ENCODE measurements around the gene RCSD1. TPM values are rescaled to one million over a fixed set of nuclear protein-coding genes. Genes with fewer than 3 reads are reported as not detected.

The RCSD1 gene
- total and polyA plus RNA-seq, 10 of the 15 experiments (the other 5 are each of a cell fraction or from before 2014, with no cell fraction given): 11.4 to 78.3 (median 71.6) TPM

DNA sequence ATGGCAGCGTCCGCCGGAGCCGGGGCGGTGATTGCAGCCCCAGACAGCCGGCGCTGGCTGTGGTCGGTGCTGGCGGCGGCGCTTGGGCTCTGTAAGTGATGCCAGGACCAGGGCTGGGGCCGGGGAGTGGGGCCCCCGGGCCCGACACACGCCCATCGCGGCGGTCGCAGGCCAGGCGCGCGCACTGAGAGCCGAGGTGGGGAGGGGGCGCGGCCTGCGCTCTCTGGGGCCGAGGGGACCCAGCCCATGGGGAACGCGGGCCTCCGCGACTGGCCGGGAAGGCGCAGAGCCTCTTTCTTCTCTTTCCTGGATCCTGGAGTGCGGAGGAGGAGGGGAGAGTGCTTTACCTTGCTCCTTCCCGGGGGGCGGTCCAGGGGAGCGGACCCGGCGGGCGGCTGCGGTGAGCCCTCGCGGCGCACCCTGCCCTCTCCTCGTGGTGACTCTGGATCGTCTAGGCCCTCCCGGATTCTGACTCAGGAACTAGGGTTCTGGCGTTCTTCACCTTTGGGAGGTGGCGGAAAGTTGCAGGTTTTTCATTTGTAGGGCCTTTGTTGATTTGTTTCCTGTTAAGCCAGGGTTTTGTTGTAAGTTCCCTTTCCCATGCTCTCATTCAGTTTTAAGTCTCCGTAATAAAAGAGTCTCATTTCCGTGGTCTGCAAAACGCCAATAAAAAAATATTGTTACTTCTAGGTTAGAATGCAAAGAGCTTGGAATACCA is 92.3 kb downstream of the RCSD1 start:
- Histone ChIP-seq H3K36me3 (ENCODE audit: control insufficient read depth in 2 of 2, insufficient read depth in 2 of 2, low read length in 1 of 2) (no peaks in the 10 kb centered on the region), H3K79me2 (ENCODE audit: control insufficient read depth, insufficient read depth, low read length) (peaks cover 51% of the 10 kb centered on the region), H3K9me3 (replicated peaks; ENCODE audit: control insufficient read depth, insufficient read depth, low read length) (no peaks in the 10 kb centered on the region), H3K4me2 (ENCODE audit: control insufficient read depth, insufficient read depth) (peak overlapping the region; percentile 85), H4K20me1 (ENCODE audit: control insufficient read depth, insufficient read depth) (peaks cover 4% of the 10 kb centered on the region; the same call in 1 of the 2 replicates), H3K9ac (ENCODE audit: control insufficient read depth, insufficient read depth, low read length) (peak overlapping the region; percentile 69), H3K27ac (ENCODE audit: control insufficient read depth, insufficient read depth) (peak overlapping the region; percentile 80), H3K27me3 (replicated peaks in 1 of 2; ENCODE audit: control insufficient read depth in 2 of 2, insufficient read depth in 2 of 2, low read length in 1 of 2) (no peaks in the 10 kb centered on the region), H3K4me1 (ENCODE audit: control insufficient read depth, insufficient read depth, low read length) (peaks cover 32% of the 10 kb centered on the region), H3K4me3 (peak overlapping the region; percentile 89), H2AFZ (ENCODE audit: control insufficient read depth, low read depth, low read length) (peak overlapping the region; percentile 93)
- ChIA-PET POLR2A (interaction anchor here (1.0 to 2.9 kb wide), 3 partner anchors 9 to 216 kb away, joined by 3 to 11 read pairs (median 3); no protein-coding TSS in a partner anchor), RAD21 (ENCODE audit: unreplicated experiment) (interaction anchor here (0.9 to 2.8 kb wide), 6 partner anchors 17 to 360 kb away, joined by 3 to 15 read pairs (median 4); partner anchors contain the start of genes DCAF6 and MPC2), CTCF (interaction anchor here (0.7 to 2.7 kb wide), 3 partner anchors 8 to 360 kb away, joined by 3 to 11 read pairs (median 11); no protein-coding TSS in a partner anchor), SMC1A (ENCODE audit: uncharacterized antibody, unreplicated experiment) (interaction anchor here (0.7 to 5.9 kb wide), 7 partner anchors 7 to 360 kb away, joined by 3 to 34 read pairs (median 6); no protein-coding TSS in a partner anchor)
- under 1% methylated on average over 45 of the region's 52 CpGs for WGBS (ENCODE audit: insufficient coverage, insufficient replicate concordance, low lambda C conversion rate, missing lambda C conversion rate)
- in situ Hi-C loops (cut with MboI) (no loop called here), intact Hi-C loops (cut with micrococcal nuclease; ENCODE audit: unreplicated experiment) (no loop called here)
- peak; percentile 56 for ATAC-seq
- FAIRE-seq: no peak
- no peak for TF ChIP-seq STAT3 (IDR thresholded peaks at IDR 0.05; ENCODE audit: low read depth, low read length)
- TF ChIP-seq IKZF2 (IDR thresholded peaks at IDR 0.05): 0 out of 4 replicates have a peak, but pooled peaks of 1 of the 2 experiments have one; percentile 59
- TF ChIP-seq ZNF217 (IDR thresholded peaks at IDR 0.05): 0 out of 2 replicates have a peak, but pooled peaks have one; percentile 56
- TF ChIP-seq BCLAF1 (IDR thresholded peaks at IDR 0.05): no peak
- TF ChIP-seq IKZF1 (conservative IDR thresholded peaks at IDR 0.05): peak; percentile 70
- 0 out of 2 replicates have a peak, but pooled peaks have one; percentile 13 for TF ChIP-seq SMARCA5 (IDR thresholded peaks at IDR 0.05)
- TF ChIP-seq LARP7 (IDR thresholded peaks at IDR 0.05): peak; percentile 68; the same call in 1 of the 2 replicates
- TF ChIP-seq, protein P1, sequence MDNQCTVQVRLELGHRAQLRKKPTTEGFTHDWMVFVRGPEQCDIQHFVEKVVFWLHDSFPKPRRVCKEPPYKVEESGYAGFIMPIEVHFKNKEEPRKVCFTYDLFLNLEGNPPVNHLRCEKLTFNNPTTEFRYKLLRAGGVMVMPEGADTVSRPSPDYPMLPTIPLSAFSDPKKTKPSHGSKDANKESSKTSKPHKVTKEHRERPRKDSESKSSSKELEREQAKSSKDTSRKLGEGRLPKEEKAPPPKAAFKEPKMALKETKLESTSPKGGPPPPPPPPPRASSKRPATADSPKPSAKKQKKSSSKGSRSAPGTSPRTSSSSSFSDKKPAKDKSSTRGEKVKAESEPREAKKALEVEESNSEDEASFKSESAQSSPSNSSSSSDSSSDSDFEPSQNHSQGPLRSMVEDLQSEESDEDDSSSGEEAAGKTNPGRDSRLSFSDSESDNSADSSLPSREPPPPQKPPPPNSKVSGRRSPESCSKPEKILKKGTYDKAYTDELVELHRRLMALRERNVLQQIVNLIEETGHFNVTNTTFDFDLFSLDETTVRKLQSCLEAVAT (IDR thresholded peaks at IDR 0.05): no peak
- TF ChIP-seq MEF2B (IDR thresholded peaks at IDR 0.05; ENCODE audit: partially characterized antibody, poor library complexity, severe bottlenecking): peak; percentile 40
- TF ChIP-seq, protein P2, sequence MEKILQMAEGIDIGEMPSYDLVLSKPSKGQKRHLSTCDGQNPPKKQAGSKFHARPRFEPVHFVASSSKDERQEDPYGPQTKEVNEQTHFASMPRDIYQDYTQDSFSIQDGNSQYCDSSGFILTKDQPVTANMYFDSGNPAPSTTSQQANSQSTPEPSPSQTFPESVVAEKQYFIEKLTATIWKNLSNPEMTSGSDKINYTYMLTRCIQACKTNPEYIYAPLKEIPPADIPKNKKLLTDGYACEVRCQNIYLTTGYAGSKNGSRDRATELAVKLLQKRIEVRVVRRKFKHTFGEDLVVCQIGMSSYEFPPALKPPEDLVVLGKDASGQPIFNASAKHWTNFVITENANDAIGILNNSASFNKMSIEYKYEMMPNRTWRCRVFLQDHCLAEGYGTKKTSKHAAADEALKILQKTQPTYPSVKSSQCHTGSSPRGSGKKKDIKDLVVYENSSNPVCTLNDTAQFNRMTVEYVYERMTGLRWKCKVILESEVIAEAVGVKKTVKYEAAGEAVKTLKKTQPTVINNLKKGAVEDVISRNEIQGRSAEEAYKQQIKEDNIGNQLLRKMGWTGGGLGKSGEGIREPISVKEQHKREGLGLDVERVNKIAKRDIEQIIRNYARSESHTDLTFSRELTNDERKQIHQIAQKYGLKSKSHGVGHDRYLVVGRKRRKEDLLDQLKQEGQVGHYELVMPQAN (conservative IDR thresholded peaks at IDR 0.05): 0 out of 2 replicates have a peak, but pooled peaks have one; percentile 29
- no TSS peak for BruUV-seq (replicated peaks)
- DNase-seq (ENCODE audit: low read depth, low spot score): no peak

Measured in GM12878 (cell line).